ENCODE results near the gene BMPR1B.
"Not testable (repeated sequence)": the region's sequence is repeated elsewhere in the genome, so short reads cannot be mapped to it uniquely, and the experiment has no call there.

BMPR1B gene

DNA sequence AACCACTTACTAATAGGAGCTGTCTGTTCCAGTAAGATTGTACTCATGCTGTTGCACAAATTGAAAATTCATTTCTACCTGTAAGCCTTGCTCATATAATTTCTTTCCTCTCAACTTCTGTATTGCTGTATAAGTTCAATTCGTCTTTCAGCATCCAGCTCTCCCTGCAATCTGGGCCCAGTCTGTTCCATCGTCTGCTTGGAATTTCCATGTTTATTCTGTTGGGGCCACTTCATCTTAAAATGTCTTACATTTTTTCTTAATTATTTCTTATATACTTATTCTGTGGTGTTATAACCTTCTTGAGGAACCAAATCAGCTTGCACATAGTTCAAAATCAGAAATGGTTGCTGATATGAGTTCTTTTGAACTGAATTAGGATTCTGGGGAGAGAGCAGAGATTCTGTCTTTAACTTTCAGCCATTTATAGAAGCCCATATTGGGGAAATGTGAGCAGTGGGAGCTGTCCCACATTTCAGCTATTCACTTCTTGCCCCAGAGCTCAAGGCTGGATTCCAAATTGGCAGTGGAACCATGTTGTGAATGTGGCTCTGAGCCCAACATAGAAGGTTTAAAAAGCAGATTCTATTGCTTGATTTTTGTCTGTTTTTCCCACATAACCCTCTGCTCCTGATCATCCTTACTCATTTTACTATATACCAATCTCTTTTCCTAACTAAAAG is 291.9 kb downstream of the BMPR1B start:
- no peak for DNase-seq

- no peak for DNase-seq
Measured at GRCh38 chr4:95050980-95051701, 293.4 kb downstream of the BMPR1B start.

GRCh38 chr4:95051702-95052020 is 293.9 kb downstream of the BMPR1B start:
- no peak for DNase-seq

- DNase-seq = no peak
Measured at GRCh38 chr4:95058991-95059390, 301.2 kb downstream of the BMPR1B start.

- DNase-seq = no peak
Measured at GRCh38 chr4:95059663-95060062, 301.9 kb downstream of the BMPR1B start.

GRCh38 chr4:95061220-95061619 is 303.5 kb downstream of the BMPR1B start:
- no peak for DNase-seq

GRCh38 chr4:95061801-95062200 is 304.0 kb downstream of the BMPR1B start:
- DNase-seq = not testable (repeated sequence)

GRCh38 chr4:95066050-95066449 is 308.3 kb downstream of the BMPR1B start:
- no peak for DNase-seq

DNA sequence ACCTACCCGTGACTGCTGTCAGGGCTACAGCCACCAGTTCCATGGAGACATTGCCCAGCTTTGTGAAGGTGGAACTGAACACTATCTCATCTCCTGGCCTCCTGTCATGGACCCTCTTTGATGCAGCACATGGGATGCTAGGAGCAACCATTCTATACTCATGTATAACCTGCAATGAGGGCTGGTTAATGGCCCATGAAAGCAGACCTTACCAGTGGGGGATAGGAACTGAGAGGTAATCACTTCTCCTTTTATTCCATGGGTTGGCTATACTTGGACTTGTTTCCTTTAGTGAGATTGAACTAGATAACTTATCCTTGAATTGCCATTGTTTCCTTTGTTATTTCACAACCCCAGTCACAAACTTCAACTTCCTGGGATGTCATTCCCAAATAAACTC is 310.6 kb downstream of the BMPR1B start:
- no peak for DNase-seq

- DNase-seq = no peak
Measured at GRCh38 chr4:95068818-95069478, 311.2 kb downstream of the BMPR1B start.

DNA sequence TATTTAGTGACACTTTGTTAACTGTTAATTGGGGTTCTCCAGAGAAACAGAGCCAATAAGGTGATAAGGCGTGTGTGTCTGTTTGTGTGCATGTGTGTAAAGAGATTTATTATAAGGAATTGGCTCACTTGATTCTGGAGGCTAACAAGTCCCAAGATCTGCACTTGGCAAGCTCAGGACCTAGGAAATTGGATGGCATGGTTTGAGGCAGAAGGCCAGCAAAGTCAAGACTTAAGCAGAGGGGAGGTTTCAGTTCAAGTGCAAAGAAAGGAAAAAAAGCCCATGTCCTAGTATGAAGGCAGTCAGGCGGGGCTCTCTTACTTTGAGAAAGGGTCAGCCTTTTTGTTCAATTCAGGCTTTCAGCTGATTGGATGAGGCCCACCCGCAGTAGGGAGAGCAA is 314.1 kb downstream of the BMPR1B start:
- DNase-seq = no peak

- DNase-seq = no peak
Measured at GRCh38 chr4:95073646-95074045, 315.9 kb downstream of the BMPR1B start.

- no peak for DNase-seq
Measured at GRCh38 chr4:95077864-95078263, 320.1 kb downstream of the BMPR1B start.

DNA sequence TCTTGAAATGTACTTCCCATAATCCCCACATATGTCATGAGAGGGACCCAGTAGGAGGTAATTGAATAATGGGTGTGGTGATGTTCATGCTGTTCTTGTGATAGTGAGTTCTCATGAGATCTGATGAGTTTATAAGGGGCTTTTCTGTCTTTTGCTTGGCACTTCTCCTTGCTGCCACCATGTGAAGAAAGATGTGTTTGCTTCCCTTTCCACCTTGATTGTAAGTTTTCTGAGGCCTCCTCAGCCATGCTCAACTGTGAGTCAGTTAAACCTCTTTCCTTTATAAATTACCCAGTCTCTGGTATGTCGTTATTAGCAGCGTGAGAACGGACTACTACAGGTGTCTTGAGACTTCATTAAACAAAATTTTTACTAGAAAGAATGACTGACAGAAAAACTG is 323.2 kb downstream of the BMPR1B start:
- DNase-seq = no peak

DNA sequence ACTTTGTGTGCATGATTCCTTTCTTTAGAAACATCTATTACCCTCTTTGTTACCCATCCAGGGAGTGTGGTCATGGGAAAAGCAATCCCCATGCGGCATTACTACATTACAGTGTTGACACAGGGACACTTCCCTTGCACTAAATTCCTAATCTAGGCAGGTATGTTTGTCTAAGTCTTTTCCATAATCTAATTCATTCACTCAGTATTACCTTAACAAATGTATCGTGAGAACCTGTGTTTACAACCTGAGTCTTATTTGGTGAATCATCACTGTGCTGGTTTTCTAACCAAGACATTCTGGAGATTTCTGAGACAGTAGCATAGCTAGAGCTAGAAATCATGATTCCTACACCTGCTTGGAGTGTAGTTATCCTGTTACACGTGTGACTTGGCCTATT is 326.8 kb downstream of the BMPR1B start:
- DNase-seq = no peak

DNA sequence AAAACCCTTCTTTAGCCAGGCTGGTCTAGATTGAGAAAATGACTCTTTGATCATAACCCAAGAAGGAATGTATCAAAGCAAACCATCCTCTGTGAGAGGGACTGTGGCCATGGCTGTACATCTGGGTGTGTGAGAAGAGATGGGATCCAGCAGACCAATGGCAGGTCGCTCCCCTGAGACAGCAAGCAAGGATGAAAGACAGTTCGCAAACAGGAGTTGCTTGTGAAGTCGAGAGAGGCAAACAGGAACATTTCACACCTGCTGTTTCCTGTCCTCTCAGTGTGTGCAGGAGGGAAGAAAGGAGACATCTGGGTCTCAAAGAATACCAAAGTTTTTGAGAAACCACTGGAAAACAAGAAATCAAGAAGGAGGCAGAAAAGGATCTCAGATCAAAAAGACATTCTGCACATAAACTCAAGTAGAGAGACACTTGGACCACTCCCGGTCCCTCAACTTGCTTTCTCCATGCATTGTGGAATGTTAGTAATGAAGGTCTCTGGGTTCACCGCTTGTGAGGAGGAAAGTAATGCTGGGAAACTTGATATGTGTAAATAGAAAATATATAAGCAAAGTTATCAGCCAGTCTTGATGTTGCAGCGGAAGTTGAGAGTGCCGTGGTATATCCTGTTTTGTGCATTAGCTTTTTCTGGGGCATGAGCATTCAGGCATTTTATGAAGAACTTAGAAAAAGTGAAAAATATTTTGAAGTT is 327.5 kb downstream of the BMPR1B start:
- DNase-seq = no peak

DNA sequence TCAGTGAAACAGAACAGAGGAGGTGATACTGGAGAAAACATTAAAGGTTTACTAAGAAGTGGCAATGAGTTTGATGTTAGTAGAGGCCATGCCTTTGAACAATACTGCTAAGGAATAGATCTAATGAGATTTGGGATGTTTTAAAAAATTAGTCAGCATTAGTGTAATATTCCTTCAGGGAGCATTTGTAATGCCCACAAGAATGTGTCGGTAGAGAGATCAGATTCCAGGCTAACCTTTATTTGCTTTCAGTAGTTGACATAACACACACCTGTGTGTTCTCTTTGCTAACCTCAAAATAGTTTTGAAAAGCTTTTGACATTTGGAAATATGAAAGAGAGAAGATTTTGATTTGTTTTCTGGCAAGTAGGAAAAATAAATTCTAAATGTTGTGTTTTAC is 328.8 kb downstream of the BMPR1B start:
- no peak for DNase-seq

GRCh38 chr4:95087657-95088455 is 330.1 kb downstream of the BMPR1B start:
- no peak for DNase-seq

DNA sequence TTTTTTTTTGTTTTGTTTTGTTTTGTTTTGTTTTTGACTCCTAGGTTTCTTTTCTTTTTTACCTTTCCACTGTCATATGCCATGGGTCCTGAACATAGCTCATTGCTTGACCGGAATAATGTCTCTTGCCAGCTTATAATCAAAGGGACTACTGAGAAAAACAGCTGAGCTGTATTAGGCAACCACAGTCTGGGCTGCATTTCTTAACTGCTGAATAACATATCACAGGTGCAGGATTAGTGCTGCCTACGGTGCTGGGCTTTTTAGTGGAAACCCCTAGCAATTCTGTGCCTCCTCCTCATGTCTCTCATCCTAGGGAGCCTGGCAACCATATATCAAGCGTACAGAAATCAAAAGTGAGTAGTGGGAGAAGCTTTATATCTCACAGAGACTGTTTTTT is 333.5 kb downstream of the BMPR1B start:
- DNase-seq = no peak

DNA sequence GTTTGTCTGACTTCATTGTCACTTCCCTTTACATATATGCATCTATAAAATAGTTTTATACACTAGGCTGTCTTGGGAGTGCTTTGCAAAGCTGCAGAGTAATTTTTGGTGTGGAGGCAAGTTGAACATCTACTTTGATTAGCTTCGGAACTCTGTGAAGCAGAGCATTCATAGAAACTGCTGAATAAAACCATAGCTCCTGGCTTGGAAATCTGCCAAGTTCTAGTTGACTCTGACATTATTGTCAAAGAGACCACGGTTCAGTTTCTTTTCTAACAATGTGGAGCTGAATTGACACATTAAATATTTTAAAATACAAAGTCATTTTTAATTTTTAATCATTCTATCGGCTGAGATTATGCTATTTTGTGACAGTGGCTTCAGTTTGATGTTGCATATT is 335.0 kb downstream of the BMPR1B start:
- no peak for DNase-seq

- DNase-seq = no peak
Measured at GRCh38 chr4:95093460-95093859, 335.7 kb downstream of the BMPR1B start.
